ENCODE results near the gene SMPX.

The SMPX gene

DNA sequence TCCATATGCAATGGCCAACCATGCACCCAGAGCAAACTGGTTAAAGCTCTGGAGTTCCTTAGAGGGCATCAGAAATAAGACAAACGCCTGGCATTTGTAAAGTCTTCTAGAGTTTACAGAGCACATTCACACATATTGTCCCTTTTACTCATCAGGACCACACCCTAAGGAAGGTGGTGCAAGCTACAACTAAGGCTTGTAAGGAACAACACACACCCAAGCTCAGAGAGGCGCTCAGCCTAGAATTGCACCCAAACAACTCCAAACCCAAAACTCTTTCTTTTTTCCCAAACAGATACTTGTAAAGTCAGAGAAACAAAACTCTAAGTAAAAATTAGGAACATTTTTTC, 46.1 kb downstream of the SMPX start:
- no peak for DNase-seq (ENCODE audit: low read depth)

DNA sequence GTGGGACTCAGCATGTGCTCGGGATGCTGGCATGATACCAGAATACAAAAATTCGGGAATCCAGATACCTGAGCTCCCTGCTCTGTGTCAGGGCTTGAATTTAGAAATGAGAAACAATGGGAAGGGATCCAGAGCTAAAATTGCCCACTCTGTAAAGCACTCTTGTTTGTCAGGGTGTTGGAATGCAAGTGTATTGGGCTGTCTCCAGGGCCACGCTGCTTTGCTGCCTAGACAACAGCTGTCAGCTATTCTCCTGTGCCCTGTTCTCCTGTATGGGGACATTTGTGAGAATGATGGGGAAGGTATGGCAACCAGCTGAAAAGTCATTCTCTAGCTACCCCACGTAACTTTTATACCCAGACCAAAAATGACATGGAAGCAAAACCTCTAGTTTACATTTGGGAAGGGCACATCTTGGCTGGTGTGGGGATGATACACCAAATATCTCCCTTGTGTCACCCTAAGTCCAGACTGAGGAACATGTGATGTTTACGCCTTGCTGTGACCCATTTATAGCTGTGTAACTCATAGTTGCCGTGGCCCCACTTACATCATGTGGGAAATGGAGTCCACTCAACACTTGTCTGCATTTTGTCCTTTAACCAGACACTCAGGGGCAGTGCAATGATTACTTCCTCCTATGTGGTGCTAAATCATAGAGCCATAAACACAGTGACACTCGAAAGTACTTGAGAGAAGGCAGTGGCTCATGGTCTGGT, 46.6 kb downstream of the SMPX start:
- DNase-seq (ENCODE audit: low read depth) = no peak

DNA sequence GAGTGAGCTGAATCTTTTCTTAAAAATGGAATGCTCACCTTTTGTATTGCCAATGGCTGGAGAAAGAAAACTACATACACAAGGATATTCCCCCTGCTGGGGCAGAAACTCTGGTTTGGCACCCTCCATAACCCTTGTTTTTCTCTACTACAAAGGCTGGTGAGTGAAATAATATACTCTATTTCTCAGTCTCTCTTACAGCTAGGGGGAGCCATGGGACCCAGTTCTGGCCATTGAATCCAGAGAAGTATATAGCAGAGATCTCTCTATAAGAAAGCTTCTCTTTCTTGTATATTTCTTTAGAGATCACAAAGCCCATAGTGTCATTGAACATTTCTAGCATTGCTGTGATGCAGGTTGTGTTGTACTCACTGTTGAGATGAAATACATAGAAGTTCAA, 49.8 kb downstream of the SMPX start:
- DNase-seq (ENCODE audit: low read depth) = no peak

DNA sequence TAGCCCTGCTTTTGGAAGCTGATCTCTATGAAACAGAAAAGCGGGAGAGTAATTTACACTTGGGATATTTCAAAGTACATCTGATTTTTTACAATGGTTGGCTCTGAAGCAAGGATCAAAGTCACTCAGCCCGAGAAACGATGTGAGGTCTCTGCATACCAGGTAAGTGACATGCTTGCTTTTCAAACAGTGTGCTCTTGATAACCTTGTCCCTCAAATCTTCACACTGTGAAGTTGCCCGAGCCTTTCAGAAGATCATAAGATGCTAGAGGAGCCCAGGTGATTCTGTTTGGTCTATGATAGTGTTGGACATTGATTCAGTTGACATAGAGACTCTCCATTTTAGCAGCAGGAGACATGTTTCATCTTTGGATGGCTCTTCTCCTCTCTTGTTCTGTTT, 52.7 kb downstream of the SMPX start:
- DNase-seq (ENCODE audit: low read depth) = no peak

DNA sequence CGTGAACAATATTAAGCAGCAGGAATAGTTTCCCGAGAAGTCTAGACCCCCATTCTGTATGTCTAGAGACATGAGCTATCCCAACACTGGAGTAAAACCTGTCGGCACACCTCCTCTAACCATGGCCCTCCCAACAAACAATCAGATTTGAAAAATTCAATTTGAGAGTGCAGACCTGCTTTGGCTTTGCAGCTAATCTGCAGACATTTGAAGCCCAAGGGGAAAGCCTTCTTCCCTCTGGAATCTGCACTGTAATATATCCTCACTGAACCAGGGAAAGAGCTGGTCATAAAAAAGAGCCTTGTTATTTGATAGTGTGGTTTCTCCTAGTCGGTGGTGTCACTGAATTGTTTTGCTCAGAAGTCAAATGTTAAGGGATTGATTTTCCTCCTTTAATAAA, 55.2 kb downstream of the SMPX start:
- DNase-seq (ENCODE audit: low read depth) = no peak

DNA sequence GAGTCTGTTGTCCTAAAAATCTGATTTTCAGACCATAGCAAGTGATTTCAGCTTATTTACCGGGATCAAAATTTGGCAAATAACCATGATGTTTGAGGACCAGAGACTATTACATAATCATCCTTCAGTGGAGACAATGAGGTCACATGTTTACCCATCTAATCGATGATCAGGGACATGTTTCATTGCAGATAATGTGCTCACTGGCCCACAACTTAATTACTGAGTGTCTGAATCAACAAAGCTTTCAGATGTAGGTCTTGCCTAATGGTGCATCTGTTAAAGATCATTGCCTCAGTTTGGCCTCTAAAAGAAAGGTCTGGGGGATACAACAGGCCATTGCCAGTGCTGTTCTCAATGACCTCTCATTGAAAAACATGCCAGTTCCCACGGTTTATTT, 56.9 kb downstream of the SMPX start:
- no peak for DNase-seq (ENCODE audit: low read depth)

DNA sequence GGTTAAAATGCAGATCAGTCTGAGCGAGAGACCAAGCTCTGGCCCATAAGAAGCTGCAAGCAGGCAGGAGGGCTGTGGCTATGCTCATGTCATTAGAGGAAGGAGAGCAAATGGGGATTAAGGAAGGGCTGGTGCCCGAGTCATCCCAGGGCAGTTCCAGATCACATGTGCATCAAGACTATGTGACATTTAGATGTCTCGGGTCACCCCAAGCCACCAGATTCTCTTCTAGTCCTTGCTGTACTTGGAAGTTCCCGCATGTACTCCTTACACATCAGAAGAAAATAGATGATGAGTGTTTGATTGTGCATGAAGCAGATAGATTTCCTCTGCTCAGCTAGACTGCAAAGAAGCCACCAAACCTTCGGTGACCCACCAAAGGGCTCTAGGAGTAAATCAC, 57.6 kb downstream of the SMPX start:
- DNase-seq (ENCODE audit: low read depth) = no peak

DNA sequence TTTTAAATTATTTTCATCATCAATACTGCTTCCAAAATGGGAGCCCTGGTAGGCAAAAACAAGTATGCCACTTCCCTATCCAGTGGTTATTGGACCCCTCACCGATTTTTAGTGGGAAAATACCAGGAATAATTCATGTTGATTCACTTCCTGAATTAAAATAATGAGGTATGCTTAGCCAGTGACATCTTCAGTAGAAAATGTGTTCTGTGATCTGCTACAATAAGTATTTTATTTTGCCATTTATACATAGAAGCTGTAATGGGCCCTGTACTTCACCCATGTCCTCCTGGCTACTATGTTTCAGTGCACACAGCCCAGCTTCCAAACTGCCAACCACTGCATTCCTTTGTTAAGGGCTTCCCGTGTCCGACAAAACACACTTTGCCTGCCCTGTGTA, 58.8 kb downstream of the SMPX start:
- DNase-seq (ENCODE audit: low read depth) = no peak

DNA sequence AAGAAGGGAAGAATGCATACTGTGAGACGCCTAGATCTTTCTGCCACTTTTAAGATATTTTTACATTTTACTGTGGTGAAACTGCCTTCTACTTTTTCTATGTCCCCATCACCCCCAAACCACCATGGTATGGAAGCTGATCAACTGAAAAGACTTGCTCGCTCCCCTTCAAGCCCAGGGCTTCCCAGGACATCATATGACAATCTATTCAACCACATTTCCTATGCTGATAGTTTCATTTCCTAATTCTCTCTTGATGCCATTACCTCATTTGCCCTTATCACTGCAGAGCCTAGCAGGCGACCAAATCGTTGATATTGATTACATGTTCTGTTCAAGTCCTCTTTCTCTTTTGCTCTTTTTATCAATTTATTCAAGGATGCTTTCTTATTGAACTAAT, 59.6 kb downstream of the SMPX start:
- no peak for DNase-seq (ENCODE audit: low read depth)

DNA sequence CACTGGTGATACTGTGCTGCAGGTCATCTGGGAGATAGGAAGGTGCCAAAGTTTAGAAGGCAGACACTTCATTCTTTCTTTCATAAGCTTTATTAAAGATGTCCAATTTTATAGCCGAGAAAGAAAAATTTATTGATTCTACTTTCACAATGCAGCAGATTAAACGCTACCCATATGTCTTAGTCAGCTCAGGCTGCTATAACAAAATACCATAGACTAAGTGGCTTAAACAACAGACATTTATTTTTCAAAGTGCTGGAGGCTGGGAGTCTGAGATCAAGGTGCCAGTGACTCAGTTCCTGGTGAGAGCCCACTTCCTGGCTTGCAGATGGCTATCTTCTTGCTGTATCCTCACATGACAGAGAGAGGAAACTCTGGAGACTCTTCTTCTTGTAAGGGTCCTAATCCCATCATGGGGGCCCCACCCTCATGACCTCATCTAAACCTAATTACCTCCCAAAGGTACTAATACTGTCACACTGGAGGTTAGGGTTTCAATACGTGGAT, 66.4 kb downstream of the SMPX start:
- DNase-seq (ENCODE audit: low read depth) = no peak

DNA sequence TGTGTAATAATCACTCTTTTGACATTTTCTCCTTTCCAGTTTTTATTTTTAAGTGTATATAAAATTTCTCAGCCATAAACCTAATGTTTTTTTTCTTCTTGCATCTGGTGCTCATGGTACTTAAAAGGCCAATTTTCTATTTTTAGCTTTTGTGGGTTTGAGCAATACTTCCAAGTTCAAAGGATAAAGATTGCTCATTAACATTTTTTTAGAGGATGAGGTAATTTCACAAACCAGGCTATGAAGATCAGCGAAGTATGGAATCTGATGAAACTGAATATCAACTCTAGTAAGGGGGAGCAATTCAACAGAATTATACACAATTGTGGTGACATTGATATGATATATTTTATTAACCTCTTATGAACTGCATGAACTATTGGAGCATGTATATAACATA, 74.0 kb downstream of the SMPX start:
- no peak for DNase-seq (ENCODE audit: low read depth)

DNA sequence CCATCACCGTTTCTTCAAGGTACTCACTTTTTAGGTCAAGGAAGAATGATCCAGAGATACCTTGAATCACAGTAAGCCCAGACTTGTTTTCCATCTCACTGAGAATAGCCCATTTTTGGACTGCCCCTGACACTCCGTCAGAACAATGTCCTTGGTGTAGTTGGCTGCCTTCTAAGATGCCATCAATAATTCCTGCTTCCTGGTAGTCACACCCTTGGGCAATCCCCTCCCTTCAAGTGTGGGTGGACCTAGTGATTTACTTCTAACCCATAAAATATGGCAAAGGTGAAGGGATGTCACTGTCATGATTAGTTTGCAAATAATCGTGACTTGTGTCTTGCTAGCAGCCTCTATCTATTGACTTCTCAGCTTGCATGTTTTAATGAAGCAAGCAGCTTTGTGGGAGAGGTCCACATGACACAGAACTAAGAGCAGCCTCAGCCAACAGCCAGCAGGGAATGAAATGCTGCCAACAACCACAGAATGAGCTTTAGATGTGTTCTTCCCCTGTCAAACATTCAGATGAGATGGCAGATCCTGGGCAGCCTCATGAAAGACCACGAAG, 79.8 kb downstream of the SMPX start:
- no peak for DNase-seq (ENCODE audit: low read depth)

DNA sequence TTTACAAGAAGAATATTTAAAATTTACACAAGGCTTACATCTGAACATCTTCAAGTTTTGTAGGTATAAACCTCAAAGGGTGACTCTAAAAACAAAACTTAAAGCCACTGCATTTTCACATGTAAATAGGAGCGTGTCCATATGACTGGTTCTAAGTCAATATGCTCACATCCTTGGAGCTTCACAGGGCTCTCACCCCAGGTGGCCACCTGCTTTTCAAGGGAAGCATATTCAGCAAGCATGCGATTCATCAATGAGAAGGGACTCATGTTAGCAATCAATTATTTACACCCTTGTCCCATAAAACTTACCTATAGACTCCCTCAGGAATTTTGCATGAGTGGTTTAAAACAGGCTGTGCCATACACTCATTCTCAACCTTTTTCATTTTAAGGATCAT, 82.0 kb downstream of the SMPX start:
- DNase-seq (ENCODE audit: low read depth) = no peak

DNA sequence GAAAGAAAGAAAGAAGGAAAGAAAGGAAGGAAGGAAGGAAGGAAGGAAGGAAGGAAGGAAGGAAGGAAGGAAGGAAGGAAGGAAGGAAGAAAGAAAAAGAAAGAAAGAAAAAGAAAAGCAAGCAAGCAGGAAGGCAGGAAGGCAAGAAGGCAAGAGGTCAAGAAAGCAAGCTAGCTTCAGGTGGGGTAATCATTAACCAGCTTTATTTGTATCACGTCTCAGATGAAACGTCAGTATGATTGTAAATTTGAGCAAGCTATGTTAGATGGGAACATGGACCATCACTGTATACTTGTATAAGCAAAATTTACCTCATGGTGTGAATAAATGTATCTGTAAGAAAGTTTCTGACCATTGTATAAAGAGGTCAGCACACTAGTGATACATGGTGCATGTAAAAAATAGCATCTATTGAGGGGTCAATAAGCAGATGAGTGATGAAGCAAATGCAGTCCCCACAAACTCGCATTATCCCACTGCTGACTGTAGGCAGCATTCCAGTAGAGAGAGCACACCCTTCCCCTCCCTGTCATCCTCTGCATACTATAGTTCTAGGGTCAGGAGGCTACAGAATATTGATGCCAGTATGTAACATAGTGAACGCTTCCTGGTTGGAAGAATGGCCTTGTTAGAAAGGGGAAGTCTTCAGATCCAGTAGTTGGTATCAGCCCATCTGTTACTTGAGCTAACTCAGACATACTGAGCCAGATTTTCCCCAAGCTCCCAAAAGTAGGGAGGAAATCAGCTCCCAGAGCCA, 83.3 kb downstream of the SMPX start:
- DNase-seq (ENCODE audit: low read depth) = no peak

DNA sequence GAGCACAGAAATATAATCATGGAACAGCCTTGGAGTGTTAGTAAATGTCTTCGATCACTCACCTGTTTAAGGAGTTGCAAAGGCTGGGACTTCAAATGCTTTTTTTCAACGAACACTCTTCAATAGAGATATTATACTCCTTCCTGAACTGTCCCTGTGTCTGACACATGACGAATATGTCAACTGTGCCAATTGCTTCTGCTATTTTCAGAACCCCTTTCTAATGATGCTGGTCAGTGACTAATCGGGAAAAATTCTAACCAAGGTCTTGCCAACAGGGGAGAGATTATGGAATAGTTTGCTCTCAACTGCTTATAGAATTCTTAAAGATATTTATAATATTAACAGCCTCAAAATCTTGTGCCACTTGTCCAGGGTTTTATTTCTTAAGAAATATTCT, 91.2 kb downstream of the SMPX start:
- no peak for DNase-seq (ENCODE audit: low read depth)

DNA sequence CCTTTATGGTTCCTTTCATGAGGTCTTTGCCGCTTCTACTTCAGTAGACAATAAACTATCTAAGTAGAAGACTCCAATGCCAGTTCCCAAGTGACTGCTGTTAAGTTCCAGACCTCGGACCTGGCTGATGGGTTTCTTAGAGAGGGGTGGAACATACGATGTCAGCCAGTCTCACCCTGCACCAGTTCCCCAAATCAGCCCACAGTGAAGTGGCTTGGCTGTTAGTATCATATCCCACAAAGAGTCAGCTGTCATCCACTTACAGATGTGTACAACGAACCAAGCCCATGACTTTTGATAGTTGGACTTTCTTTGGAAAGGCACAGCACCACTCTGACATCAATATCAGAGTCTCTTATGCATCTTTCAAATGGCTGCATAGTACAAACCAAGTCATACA, 91.7 kb downstream of the SMPX start:
- no peak for DNase-seq (ENCODE audit: low read depth)

DNA sequence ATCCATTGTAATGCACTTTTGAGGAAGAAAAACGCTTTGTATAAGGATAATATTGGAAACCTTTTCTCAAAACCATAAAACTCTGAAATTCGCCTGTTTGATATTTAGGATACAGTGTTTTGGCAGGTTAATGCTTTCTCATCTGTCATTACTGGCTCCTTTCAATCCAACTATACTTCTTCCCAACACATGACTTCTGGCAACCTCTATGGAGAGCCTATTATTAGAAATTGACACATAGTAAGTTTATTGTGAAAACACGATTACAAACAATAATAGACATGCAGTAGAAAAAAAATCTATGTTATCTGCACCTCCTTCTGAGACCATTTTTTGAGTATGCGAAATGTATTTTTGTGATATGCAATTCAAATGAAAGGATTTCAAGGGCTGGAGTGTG, 95.2 kb downstream of the SMPX start:
- DNase-seq (ENCODE audit: low read depth) = no peak

DNA sequence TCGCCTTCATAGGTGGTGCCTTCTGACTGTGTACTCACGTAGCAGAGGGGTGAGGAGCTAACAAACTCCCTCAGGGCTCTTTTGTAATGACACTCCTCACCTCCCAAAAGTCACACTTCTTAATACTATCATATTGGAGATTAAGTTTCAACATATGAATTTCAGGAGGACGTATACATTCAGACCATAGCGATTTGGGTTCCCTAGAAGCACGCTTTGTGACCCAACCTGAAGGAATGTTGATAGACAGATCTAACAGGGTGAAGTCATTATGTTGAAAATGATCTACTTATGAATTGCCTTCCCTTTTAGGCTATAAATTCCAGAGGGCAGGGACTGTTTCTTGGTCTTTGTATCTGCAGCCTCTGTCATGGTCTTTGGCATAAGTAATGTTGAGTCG, 96.6 kb downstream of the SMPX start:
- no peak for DNase-seq (ENCODE audit: low read depth)

DNA sequence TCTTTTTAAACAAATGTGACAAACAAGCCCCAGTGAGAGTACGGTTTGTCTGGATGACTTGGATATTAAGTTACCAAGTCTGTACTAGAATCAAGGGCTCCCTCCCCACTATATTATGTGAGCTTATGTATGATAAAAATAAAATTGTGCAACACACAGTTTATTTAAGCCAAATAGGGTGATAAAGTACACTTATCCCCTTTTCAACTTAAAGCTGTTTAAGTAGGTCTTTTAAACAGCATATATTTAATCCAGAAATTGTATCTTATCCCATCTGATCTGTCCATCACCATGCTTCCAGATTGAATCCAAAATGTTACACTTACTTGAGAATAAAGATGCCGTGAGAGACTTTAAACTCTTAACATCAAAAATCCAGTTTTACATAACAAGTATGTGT, 97.8 kb downstream of the SMPX start:
- DNase-seq (ENCODE audit: low read depth) = no peak

DNA sequence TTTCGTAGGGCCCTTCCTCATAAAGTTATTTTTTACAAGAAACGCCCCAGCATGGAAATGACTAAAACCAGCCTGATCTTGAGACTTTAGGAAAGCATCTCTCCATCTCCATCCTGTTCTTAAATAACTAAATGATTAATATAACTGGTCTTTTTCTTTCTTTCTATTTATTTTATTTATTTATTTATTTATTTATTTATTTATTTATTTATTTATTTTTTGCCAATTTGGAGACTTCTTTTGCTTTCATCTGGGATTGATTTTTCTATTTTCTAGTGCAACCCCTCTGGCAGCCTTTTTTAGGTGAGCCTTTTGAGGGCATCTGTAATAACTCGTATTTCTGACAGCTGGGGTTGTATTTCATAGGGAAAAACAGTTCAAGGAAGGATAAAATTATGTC, 98.6 kb downstream of the SMPX start:
- no peak for DNase-seq (ENCODE audit: low read depth)

DNA sequence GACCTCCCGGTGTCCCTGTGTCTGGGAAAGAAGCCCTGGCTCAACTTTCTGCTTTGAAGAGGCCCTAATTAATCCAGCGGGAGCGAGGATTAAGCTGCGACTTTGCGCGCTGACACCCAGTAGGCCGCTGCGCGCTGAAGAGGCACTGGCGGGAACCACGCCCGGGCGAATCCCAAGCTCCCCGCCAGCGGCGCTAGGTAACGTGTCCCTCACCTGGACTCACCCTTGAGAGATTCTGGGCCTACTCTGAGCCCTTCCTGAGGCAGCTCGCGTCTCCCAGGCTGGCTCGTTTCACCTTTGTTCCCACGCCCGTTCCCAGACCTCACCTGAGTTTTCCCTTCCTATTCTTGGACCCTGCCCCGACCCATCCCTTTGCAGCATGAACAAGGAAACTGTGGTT, 99.2 kb downstream of the SMPX start:
- no peak for DNase-seq (ENCODE audit: low read depth)

DNA sequence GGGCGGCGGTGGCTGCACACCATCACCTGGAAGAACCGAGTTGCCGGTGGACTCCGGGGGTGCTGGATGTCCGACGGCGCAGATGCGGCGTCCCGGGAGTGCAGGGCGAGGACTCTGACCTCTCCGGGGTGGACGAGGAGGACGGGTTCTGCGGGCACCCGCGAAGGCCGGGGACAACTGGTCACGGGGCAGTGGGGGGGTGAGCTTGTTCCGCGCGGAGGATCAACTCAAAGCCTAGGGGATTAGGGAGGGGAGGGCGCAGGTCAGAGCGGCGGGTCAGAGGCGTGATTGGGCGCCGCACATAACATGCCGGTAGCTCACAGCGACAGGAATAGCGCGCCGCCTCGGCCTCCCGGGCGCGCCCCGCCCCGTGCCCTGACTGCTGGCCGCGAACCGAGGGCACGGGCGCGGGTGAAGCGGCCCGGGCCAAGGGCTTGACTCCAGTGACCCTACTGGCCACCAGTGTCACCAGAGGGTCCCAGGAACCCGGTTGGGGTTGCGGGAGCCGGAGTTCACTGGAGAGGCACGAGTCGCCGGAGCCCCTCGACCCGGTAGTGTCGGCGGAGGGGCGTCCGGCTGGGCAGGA, 99.7 kb downstream of the SMPX start, which contains the start of gene KLHL34:
Gene KLHL34 (minus strand): TSS at position 179 of the 586 bp plus-strand sequence. CDS start 542 bp downstream, outside the sequence.
- no peak for DNase-seq (ENCODE audit: low read depth)

Data from T follicular helper cell (primary cell).